HEK293 (cell line): ENCODE data around the gene ZBTB48.

Experiments used
- CTCF ChIA-PET: fragments of 350-600 bp; formaldehyde crosslinking; extraction: SDS; loops from one replicate; lab custom pipeline; 2021; ENCODE audit warnings: antibody characterized with exemption; lab: Yijun Ruan, JAX
- POLR2A ChIA-PET: fragments of 300-600 bp; formaldehyde crosslinking; extraction: SDS; loops from one replicate; lab custom pipeline; 2020; ENCODE audit warnings: antibody characterized with exemption, inconsistent platforms; lab: Yijun Ruan, JAX
- H3K27ac ChIP-seq: fragments of 200-500 bp; sonication (Bioruptor generic); 2 replicates; pipeline ENCODE4 v1.5.1; 2014; ENCODE audit warnings: low read depth, low read length, control low read depth, inconsistent platforms; ENCODE audit errors: extremely low read depth
- H3K36me3 ChIP-seq, 2 experiments: fragments of 200-500 bp in 1 of 2; sonication (Bioruptor generic) in 1 of 2; 1 replicate in 1 of 2; 2 replicates in 1 of 2; pipeline ENCODE4 v1.5.1; 2014 to 2017; ENCODE audit warnings: inconsistent platforms in 2 of 2, low read length in 2 of 2; ENCODE audit not compliant: control insufficient read depth in 2 of 2, insufficient read depth in 1 of 2
- H3K4me1 ChIP-seq: fragments of 200-500 bp; sonication (Bioruptor generic); 2 replicates; pipeline ENCODE4 v1.5.1; 2014; ENCODE audit warnings: mild to moderate bottlenecking, low read length, inconsistent platforms; ENCODE audit not compliant: control insufficient read depth, insufficient read depth
- H3K4me3 ChIP-seq: 2 replicates; pipeline ENCODE4 v1.5.1; 2011; ENCODE audit warnings: low read depth, mild to moderate bottlenecking, control low read depth, low read length, moderate library complexity
- H3K9me3 ChIP-seq: fragments of 200-500 bp; sonication (Bioruptor generic); 2 replicates; pipeline ENCODE4 v1.5.1; 2014; ENCODE audit warnings: low read depth, low read length, inconsistent platforms; ENCODE audit not compliant: control insufficient read depth, insufficient read depth
- EGR2 ChIP-seq: fragments of 450-650 bp; formaldehyde crosslinking; IDR thresholded peaks from 2 replicates; pipeline ENCODE4 v1.5.1; 2016; ENCODE audit warnings: low read depth, missing biosample characterization, missing genetic modification characterization
- GLIS2 ChIP-seq: fragments of 450-650 bp; formaldehyde crosslinking; IDR thresholded peaks from 2 replicates; pipeline ENCODE4 v1.5.1; 2016; ENCODE audit warnings: missing biosample characterization, missing genetic modification characterization
- MYNN ChIP-seq: fragments of 450-650 bp; formaldehyde crosslinking; IDR thresholded peaks from 2 replicates; pipeline ENCODE4 v1.5.1; 2016; ENCODE audit warnings: missing biosample characterization, missing genetic modification characterization, borderline replicate concordance
- RBAK ChIP-seq: fragments of 450-650 bp; formaldehyde crosslinking; IDR thresholded peaks from 2 replicates; pipeline ENCODE4 v1.5.1; 2016; ENCODE audit warnings: missing biosample characterization, missing genetic modification characterization
- SCRT1 ChIP-seq: fragments of 450-650 bp; formaldehyde crosslinking; IDR thresholded peaks from 2 replicates; pipeline ENCODE4 v1.5.1; 2016; ENCODE audit warnings: missing biosample characterization, missing genetic modification characterization, borderline replicate concordance
- ZBTB7A ChIP-seq: fragments of 450-650 bp; formaldehyde crosslinking; IDR thresholded peaks from 2 replicates; pipeline ENCODE4 v1.5.1; 2016; ENCODE audit warnings: low read depth, missing biosample characterization, missing genetic modification characterization
- ZFHX2 ChIP-seq: fragments of 450-650 bp; formaldehyde crosslinking; conservative IDR thresholded peaks from 2 replicates; pipeline ENCODE4 v1.5.1; 2016; ENCODE audit warnings: missing biosample characterization, missing genetic modification characterization
- ZFP37 ChIP-seq: fragments of 450-650 bp; formaldehyde crosslinking; IDR thresholded peaks from 2 replicates; pipeline ENCODE4 v1.5.1; 2016; ENCODE audit warnings: missing biosample characterization, missing genetic modification characterization
- ZNF121 ChIP-seq: fragments of 450-650 bp; formaldehyde crosslinking; IDR thresholded peaks from 2 replicates; pipeline ENCODE4 v1.5.1; 2016; ENCODE audit warnings: missing biosample characterization, missing genetic modification characterization
- ZNF174 ChIP-seq: fragments of 450-650 bp; formaldehyde crosslinking; IDR thresholded peaks from 2 replicates; pipeline ENCODE4 v1.5.0; 2017; ENCODE audit warnings: missing biosample characterization, mild to moderate bottlenecking, missing genetic modification characterization
- ZNF175 ChIP-seq: fragments of 450-650 bp; formaldehyde crosslinking; IDR thresholded peaks from 2 replicates; pipeline ENCODE4 v1.5.1; 2016; ENCODE audit warnings: missing biosample characterization, missing genetic modification characterization
- ZNF2 ChIP-seq: fragments of 450-650 bp; formaldehyde crosslinking; IDR thresholded peaks from 2 replicates; pipeline ENCODE4 v1.5.1; 2016; ENCODE audit warnings: missing biosample characterization, missing genetic modification characterization
- ZNF202 ChIP-seq: fragments of 450-650 bp; formaldehyde crosslinking; IDR thresholded peaks from 2 replicates; pipeline ENCODE4 v1.5.1; 2016; ENCODE audit warnings: missing biosample characterization, missing genetic modification characterization, borderline replicate concordance
- ZNF302 ChIP-seq: fragments of 450-650 bp; formaldehyde crosslinking; IDR thresholded peaks from 2 replicates; pipeline ENCODE4 v1.5.1; 2016; ENCODE audit warnings: missing biosample characterization, missing genetic modification characterization, low read depth
- ZNF398 ChIP-seq: fragments of 450-650 bp; formaldehyde crosslinking; IDR thresholded peaks from 2 replicates; pipeline ENCODE4 v1.5.1; 2017; ENCODE audit warnings: missing biosample characterization, missing genetic modification characterization
- ZNF585B ChIP-seq: fragments of 450-650 bp; formaldehyde crosslinking; IDR thresholded peaks from 2 replicates; pipeline ENCODE4 v1.5.1; 2016; ENCODE audit warnings: missing biosample characterization, missing genetic modification characterization
- ZNF596 ChIP-seq: fragments of 450-650 bp; IDR thresholded peaks from 2 replicates; pipeline ENCODE4 v1.5.0; 2018; ENCODE audit warnings: missing biosample characterization, mild to moderate bottlenecking, missing genetic modification characterization, moderate library complexity
- ZNF654 ChIP-seq: fragments of 450-650 bp; formaldehyde crosslinking; IDR thresholded peaks from 2 replicates; pipeline ENCODE4 v1.5.1; 2016; ENCODE audit warnings: low read depth, missing biosample characterization, missing genetic modification characterization
- ZNF76 ChIP-seq: fragments of 450-650 bp; formaldehyde crosslinking; IDR thresholded peaks from 2 replicates; pipeline ENCODE4; 2016; ENCODE audit warnings: low read depth, missing biosample characterization, missing genetic modification characterization, borderline replicate concordance
- TF ChIP-seq, protein P1 (sequence below): fragments of 450-650 bp; formaldehyde crosslinking; IDR thresholded peaks from 2 replicates; pipeline ENCODE4 v1.5.1; 2017; ENCODE audit warnings: missing biosample characterization, missing genetic modification characterization

ZBTB48 gene

GRCh38 chr1:6628971-6629479 is 49.2 kb downstream of the ZBTB48 start:
- no peak overlapping the region for H3K27ac ChIP-seq
- peak; percentile 81 for TF ChIP-seq EGR2 (tag by site-specific recombination)
- peak; percentile 54 for TF ChIP-seq ZFHX2 (tag by site-specific recombination)
- no peak for TF ChIP-seq SCRT1
- TF ChIP-seq, all 188 proteins: peak for 2
- Histone ChIP-seq H3K4me3 (no peak overlapping the region), H3K4me1 (no peaks in the 10 kb centered on the region), H3K36me3 (peaks cover 31 to 78% of the 10 kb centered on the region in 2 experiments; a peak in 2 of 3 replicates), H3K9me3 (no peaks in the 10 kb centered on the region)
- ChIA-PET POLR2A (no interaction called here), CTCF (no interaction called here)

- POLR2A ChIA-PET, result no interaction called here
- no peaks in the 10 kb centered on the region for H3K4me1 ChIP-seq
- CTCF ChIA-PET, result interaction anchor here (0.6 kb wide), 1 partner anchor 1277 kb away, joined by 3 read pairs; no protein-coding TSS in a partner anchor
- TF ChIP-seq MYNN (tag by site-specific recombination) (no peak), ZNF202 (no peak), ZNF654 (tag by site-specific recombination) (no peak), ZNF596 (tag by site-specific recombination) (no peak), ZNF585B (tag by site-specific recombination) (no peak), ZNF174 (no peak), GLIS2 (tag by site-specific recombination) (no peak)
- TF ChIP-seq, protein P1, sequence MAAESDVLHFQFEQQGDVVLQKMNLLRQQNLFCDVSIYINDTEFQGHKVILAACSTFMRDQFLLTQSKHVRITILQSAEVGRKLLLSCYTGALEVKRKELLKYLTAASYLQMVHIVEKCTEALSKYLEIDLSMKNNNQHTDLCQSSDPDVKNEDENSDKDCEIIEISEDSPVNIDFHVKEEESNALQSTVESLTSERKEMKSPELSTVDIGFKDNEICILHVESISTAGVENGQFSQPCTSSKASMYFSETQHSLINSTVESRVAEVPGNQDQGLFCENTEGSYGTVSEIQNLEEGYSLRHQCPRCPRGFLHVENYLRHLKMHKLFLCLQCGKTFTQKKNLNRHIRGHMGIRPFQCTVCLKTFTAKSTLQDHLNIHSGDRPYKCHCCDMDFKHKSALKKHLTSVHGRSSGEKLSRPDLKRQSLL (tag by site-specific recombination), result no peak
- TF ChIP-seq, all 188 proteins: peak for 0
- H3K27ac ChIP-seq, result no peak overlapping the region
- no peaks in the 10 kb centered on the region for H3K9me3 ChIP-seq
- no peak overlapping the region for H3K4me3 ChIP-seq
- H3K36me3 ChIP-seq, result peaks cover 28 to 86% of the 10 kb centered on the region in 2 experiments; a peak in 2 of 3 replicates
Measured at GRCh38 chr1:6630027-6630426, 50.2 kb downstream of the ZBTB48 start.

DNA sequence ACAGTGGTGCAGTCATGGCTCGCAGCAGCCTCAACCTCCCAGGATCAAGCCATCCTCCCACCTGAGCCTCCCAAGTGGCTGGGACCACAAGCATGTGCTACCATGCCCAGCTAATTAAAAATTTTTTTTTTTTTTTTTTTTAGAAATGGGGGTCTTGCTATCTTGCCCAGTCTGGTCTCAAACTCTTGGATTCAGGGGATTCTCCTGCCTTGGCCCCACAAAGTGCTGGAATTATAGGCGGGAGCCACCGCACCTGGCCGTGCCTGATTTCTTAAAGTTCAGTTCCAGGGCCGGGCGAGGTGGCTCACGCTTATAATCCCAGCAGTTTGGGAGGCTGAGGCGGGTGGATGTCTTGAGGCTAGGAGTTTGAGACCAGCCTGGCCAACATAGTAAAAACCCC is 51.3 kb downstream of the ZBTB48 start:
- Histone ChIP-seq H3K4me1 (no peaks in the 10 kb centered on the region), H3K36me3 (peaks cover 28 to 96% of the 10 kb centered on the region in 2 experiments; a peak in 2 of 3 replicates), H3K4me3 (no peak overlapping the region), H3K27ac (no peak overlapping the region), H3K9me3 (no peaks in the 10 kb centered on the region)
- ChIA-PET CTCF (no interaction called here), POLR2A (interaction anchor here (0.7 kb wide), 1 partner anchor 606 kb away, joined by 5 read pairs; no protein-coding TSS in a partner anchor)
- TF ChIP-seq ZNF121 (peak; percentile 90), RBAK (tag by site-specific recombination) (no peak)

GRCh38 chr1:6632588-6633514 is 53.1 kb downstream of the ZBTB48 start:
- POLR2A ChIA-PET, result interaction anchor here (0.6 kb wide), 1 partner anchor 40 kb away, joined by 4 read pairs; no protein-coding TSS in a partner anchor
- H3K36me3 ChIP-seq, result peaks cover 21 to 98% of the 10 kb centered on the region in 2 experiments; a peak in 2 of 3 replicates
- TF ChIP-seq ZBTB7A (tag by site-specific recombination) (no peak), ZNF175 (tag by site-specific recombination) (no peak), ZNF398 (tag by site-specific recombination) (no peak), ZNF76 (tag by site-specific recombination) (no peak), ZNF2 (tag by site-specific recombination) (no peak), MYNN (tag by site-specific recombination) (no peak), ZFP37 (tag by site-specific recombination) (no peak), ZNF174 (no peak), ZNF302 (tag by site-specific recombination) (no peak)

More at GRCh38 chr1:6632588-6633514, 53.1 kb downstream of the ZBTB48 start:
- Histone ChIP-seq H3K9me3 (no peaks in the 10 kb centered on the region), H3K4me3 (no peak overlapping the region), H3K4me1 (no peaks in the 10 kb centered on the region), H3K27ac (no peak overlapping the region)
- CTCF ChIA-PET, result interaction anchor here (0.7 to 3.1 kb wide), 5 partner anchors 11 to 195 kb away, joined by 3 to 14 read pairs (median 5); no protein-coding TSS in a partner anchor
